Mucosa of rectum (tissue), 2 donors: ENCODE data around the gene SH3RF2.
"Not testable (repeated sequence)": the region's sequence is repeated elsewhere in the genome, so short reads cannot be mapped to it uniquely, and the experiment has no call there.

ENCODE experiments used
- H3K27ac ChIP-seq, 2 donors: one replicate each; pipeline ENCODE4 v1.7.0; 2013; ENCODE audit warnings: inconsistent platforms in 2 of 2, low read depth in 2 of 2, low read length in 2 of 2
- H3K27me3 ChIP-seq, 2 donors: one replicate each; pipeline ENCODE4 v1.7.0; 2013; ENCODE audit warnings: low read length in 2 of 2; ENCODE audit not compliant: control insufficient read depth in 2 of 2, insufficient read depth in 2 of 2
- H3K36me3 ChIP-seq, 2 donors: one replicate each; pipeline ENCODE4 v1.7.0; 2013; ENCODE audit warnings: low read length in 2 of 2; ENCODE audit not compliant: control insufficient read depth in 2 of 2, insufficient read depth in 2 of 2
- H3K4me1 ChIP-seq, 2 donors: one replicate each; pipeline ENCODE4 v1.7.0; 2013; ENCODE audit warnings: low read length in 2 of 2, mild to moderate bottlenecking in 1 of 2; ENCODE audit not compliant: control insufficient read depth in 2 of 2, insufficient read depth in 2 of 2
- H3K4me3 ChIP-seq, 2 donors: one replicate each; pipeline ENCODE4 v1.7.0; 2013; ENCODE audit warnings: low read length in 2 of 2
- H3K9ac ChIP-seq, 2 donors: one replicate each; pipeline ENCODE4 v1.7.0; 2013; ENCODE audit warnings: low read length in 2 of 2, low read depth in 1 of 2, mild to moderate bottlenecking in 1 of 2
- H3K9me3 ChIP-seq, 2 donors: one replicate each; pipeline ENCODE4 v1.7.0; 2013; ENCODE audit warnings: low read length in 2 of 2; ENCODE audit not compliant: control insufficient read depth in 2 of 2
- donor health status: healthy.
- donor health status: Normal muscosa, but diverticular disease.

The SH3RF2 gene

GRCh38 chr5:145936401-145937131 lies at the start of gene SH3RF2:
Gene SH3RF2 (plus strand): TSS chr5:145936578. CDS start chr5:145937929, 1,351 bp downstream.
- Histone ChIP-seq H3K9me3 (no peaks in the 10 kb centered on the region), H3K4me1 (peaks cover 15 to 40% of the 10 kb centered on the region in 2 donors), H3K9ac (peak within 1 kb of the TSS; percentile 74 to 83), H3K4me3 (peak within 1 kb of the TSS; percentile 69 to 81), H3K27me3 (no peaks in the 10 kb centered on the region), H3K27ac (peak within 1 kb of the TSS; percentile 79 to 80), H3K36me3 (no peaks in the 10 kb centered on the region)

GRCh38 chr5:145887217-145887616 lies 49.2 kb upstream of the SH3RF2 start:
- H3K4me1 ChIP-seq = no peaks in the 10 kb centered on the region
- H3K36me3 ChIP-seq = no peaks in the 10 kb centered on the region
- H3K9ac ChIP-seq = no peak overlapping the region
- H3K4me3 ChIP-seq = no peak overlapping the region
- no peak overlapping the region for H3K27ac ChIP-seq
- no peaks in the 10 kb centered on the region for H3K27me3 ChIP-seq
- H3K9me3 ChIP-seq = no peaks in the 10 kb centered on the region

GRCh38 chr5:145887976-145888574 lies 48.3 kb upstream of the SH3RF2 start:
- Histone ChIP-seq H3K4me3 (no peak overlapping the region), H3K9me3 (no peaks in the 10 kb centered on the region), H3K9ac (no peak overlapping the region), H3K27ac (no peak overlapping the region), H3K27me3 (no peaks in the 10 kb centered on the region), H3K4me1 (no peaks in the 10 kb centered on the region), H3K36me3 (no peaks in the 10 kb centered on the region)

- no peak overlapping the region for H3K9ac ChIP-seq
- H3K4me1 ChIP-seq = no peaks in the 10 kb centered on the region
- H3K36me3 ChIP-seq = no peaks in the 10 kb centered on the region
- no peaks in the 10 kb centered on the region for H3K27me3 ChIP-seq
- H3K9me3 ChIP-seq = no peaks in the 10 kb centered on the region
- H3K4me3 ChIP-seq = no peak overlapping the region
- no peak overlapping the region for H3K27ac ChIP-seq
Observed at GRCh38 chr5:145889611-145890010, 46.8 kb upstream of the SH3RF2 start.

GRCh38 chr5:145891378-145891777 lies 45.0 kb upstream of the SH3RF2 start:
- H3K27me3 ChIP-seq, H3K4me1 ChIP-seq, H3K9me3 ChIP-seq, H3K27ac ChIP-seq, H3K4me3 ChIP-seq, H3K36me3 ChIP-seq, H3K9ac ChIP-seq: not testable (repeated sequence)

GRCh38 chr5:145898171-145898570 lies 38.2 kb upstream of the SH3RF2 start:
- no peaks in the 10 kb centered on the region for H3K36me3 ChIP-seq

GRCh38 chr5:145902421-145902820 lies 34.0 kb upstream of the SH3RF2 start:
- Histone ChIP-seq H3K4me3 (no peak overlapping the region), H3K27ac (no peak overlapping the region), H3K9me3 (no peaks in the 10 kb centered on the region), H3K4me1 (no peaks in the 10 kb centered on the region), H3K27me3 (no peaks in the 10 kb centered on the region), H3K9ac (no peak overlapping the region), H3K36me3 (no peaks in the 10 kb centered on the region)

More at GRCh38 chr5:145898171-145898570, 38.2 kb upstream of the SH3RF2 start:
- Histone ChIP-seq H3K9ac (no peak overlapping the region), H3K9me3 (no peaks in the 10 kb centered on the region), H3K4me3 (no peak overlapping the region), H3K27ac (no peak overlapping the region), H3K4me1 (no peaks in the 10 kb centered on the region), H3K27me3 (no peaks in the 10 kb centered on the region)

- Histone ChIP-seq H3K9ac (no peak overlapping the region), H3K9me3 (no peaks in the 10 kb centered on the region), H3K27me3 (no peaks in the 10 kb centered on the region), H3K36me3 (no peaks in the 10 kb centered on the region), H3K27ac (no peak overlapping the region), H3K4me3 (no peak overlapping the region), H3K4me1 (no peaks in the 10 kb centered on the region)
Observed at GRCh38 chr5:145903113-145903512, 33.3 kb upstream of the SH3RF2 start.

- H3K27ac ChIP-seq = no peak overlapping the region
Observed at GRCh38 chr5:145903867-145904266, 32.5 kb upstream of the SH3RF2 start.

GRCh38 chr5:145904743-145905142 lies 31.6 kb upstream of the SH3RF2 start:
- no peak overlapping the region for H3K27ac ChIP-seq
- no peaks in the 10 kb centered on the region for H3K9me3 ChIP-seq
- no peaks in the 10 kb centered on the region for H3K4me1 ChIP-seq
- H3K4me3 ChIP-seq = no peak overlapping the region
- H3K9ac ChIP-seq = no peak overlapping the region
- H3K36me3 ChIP-seq = no peaks in the 10 kb centered on the region
- no peaks in the 10 kb centered on the region for H3K27me3 ChIP-seq

More at GRCh38 chr5:145903867-145904266, 32.5 kb upstream of the SH3RF2 start:
- Histone ChIP-seq H3K27me3 (no peaks in the 10 kb centered on the region), H3K4me1 (no peaks in the 10 kb centered on the region), H3K4me3 (no peak overlapping the region), H3K9ac (no peak overlapping the region), H3K36me3 (no peaks in the 10 kb centered on the region), H3K9me3 (no peaks in the 10 kb centered on the region)
